ENCODE data around the gene GLB1L2. TPM values are rescaled to one million over a fixed set of nuclear protein-coding genes. Genes with fewer than 3 reads are reported as not detected.
A peak's percentile ranks its signal among the peaks of the same experiment; 100 is the strongest.

The GLB1L2 gene
- total RNA-seq, 1 experiment from 2014 or later: 27.1 TPM

GRCh38 chr11:134380229-134380628, 48.4 kb downstream of the GLB1L2 start:
- no peaks in the 10 kb centered on the region for H4K20me1 ChIP-seq (ENCODE audit: insufficient read depth)
- no peaks in the 10 kb centered on the region for H3K4me1 ChIP-seq (ENCODE audit: control insufficient read depth in 1 of 2, insufficient read depth in 2 of 2, low read length in 2 of 2)
- no peak overlapping the region for H2AFZ ChIP-seq (ENCODE audit: low read depth, low read length, poor library complexity, severe bottlenecking)
- no peak overlapping the region for H3K27ac ChIP-seq (ENCODE audit: low read depth, low read length)
- H3K4me3 ChIP-seq (replicated peaks in 1 of 2; ENCODE audit: low read depth in 1 of 2, low read length in 2 of 2): no peak overlapping the region
- H3K9ac ChIP-seq (ENCODE audit: low read length): no peak overlapping the region
- no peaks in the 10 kb centered on the region for H3K79me2 ChIP-seq (ENCODE audit: insufficient read depth, low read length)
- DNase-seq (ENCODE audit: low read depth, low spot score) (no peak), ATAC-seq (no peak)
- RAD21 ChIA-PET (ENCODE audit: low non-redundant PET in 1 of 2, low total read pairs in 2 of 2, uncharacterized antibody in 2 of 2, unreplicated experiment in 2 of 2): no interaction called here
- intact Hi-C loops (cut with micrococcal nuclease): no loop called here
- no peaks in the 10 kb centered on the region for H3K9me3 ChIP-seq (ENCODE audit: control insufficient read depth in 1 of 2, insufficient read depth in 1 of 2, low read depth in 1 of 2, low read length in 2 of 2)
- no TSS peak for BruUV-seq (replicated peaks)
- no peaks in the 10 kb centered on the region for H3K36me3 ChIP-seq (ENCODE audit: control insufficient read depth in 1 of 2, insufficient read depth in 2 of 2, low read length in 2 of 2)
- no peaks in the 10 kb centered on the region for H3K27me3 ChIP-seq (ENCODE audit: insufficient read depth, low read length)
- CTCF ChIA-PET: no interaction called here
- POLR2A ChIA-PET: no interaction called here
- no peaks in the 10 kb centered on the region for H3K9me2 ChIP-seq (ENCODE audit: insufficient read depth)
- H3K4me2 ChIP-seq (ENCODE audit: low read length): no peak overlapping the region
- no peak for TF ChIP-seq MAX (IDR thresholded peaks at IDR 0.05)
- no peak for TF ChIP-seq ZNF274 (IDR thresholded peaks at IDR 0.05; ENCODE audit: low read depth, low read length)
- TF ChIP-seq FOSL1 (IDR thresholded peaks at IDR 0.05; ENCODE audit: low read depth): no peak
- TF ChIP-seq RAD21 (IDR thresholded peaks at IDR 0.05; ENCODE audit: low read depth): no peak
- no peak for TF ChIP-seq EZH2phosphoT487 (IDR thresholded peaks at IDR 0.05; ENCODE audit: borderline replicate concordance)
- no peak for TF ChIP-seq SP1 (IDR thresholded peaks at IDR 0.05; ENCODE audit: low read depth)
- TF ChIP-seq CTCF (IDR thresholded peaks at IDR 0.05 in 2 of 3, conservative IDR thresholded peaks at IDR 0.05 in 1 of 3; ENCODE audit: borderline replicate concordance in 1 of 3, insufficient read depth in 1 of 3, low read depth in 2 of 3, low read length in 2 of 3): no peak
- TF ChIP-seq EZH2 (IDR thresholded peaks at IDR 0.05): no peak
- TF ChIP-seq ZFX (IDR thresholded peaks at IDR 0.05): no peak

GRCh38 chr11:134380785-134381184, 49.0 kb downstream of the GLB1L2 start:
- Histone ChIP-seq H3K36me3 (ENCODE audit: control insufficient read depth in 1 of 2, insufficient read depth in 2 of 2, low read length in 2 of 2) (no peaks in the 10 kb centered on the region), H4K20me1 (ENCODE audit: insufficient read depth) (no peaks in the 10 kb centered on the region), H3K9ac (ENCODE audit: low read length) (no peak overlapping the region), H2AFZ (ENCODE audit: low read depth, low read length, poor library complexity, severe bottlenecking) (no peak overlapping the region), H3K9me2 (ENCODE audit: insufficient read depth) (no peaks in the 10 kb centered on the region), H3K4me2 (ENCODE audit: low read length) (no peak overlapping the region), H3K4me1 (ENCODE audit: control insufficient read depth in 1 of 2, insufficient read depth in 2 of 2, low read length in 2 of 2) (no peaks in the 10 kb centered on the region), H3K79me2 (ENCODE audit: insufficient read depth, low read length) (no peaks in the 10 kb centered on the region), H3K9me3 (ENCODE audit: control insufficient read depth in 1 of 2, insufficient read depth in 1 of 2, low read depth in 1 of 2, low read length in 2 of 2) (no peaks in the 10 kb centered on the region), H3K27ac (ENCODE audit: low read depth, low read length) (no peak overlapping the region), H3K27me3 (ENCODE audit: insufficient read depth, low read length) (no peaks in the 10 kb centered on the region), H3K4me3 (replicated peaks in 1 of 2; ENCODE audit: low read depth in 1 of 2, low read length in 2 of 2) (no peak overlapping the region)
- ChIA-PET CTCF (no interaction called here), RAD21 (ENCODE audit: low non-redundant PET in 1 of 2, low total read pairs in 2 of 2, uncharacterized antibody in 2 of 2, unreplicated experiment in 2 of 2) (no interaction called here), POLR2A (no interaction called here)
- intact Hi-C loops (cut with micrococcal nuclease): no loop called here
- DNase-seq (ENCODE audit: low read depth, low spot score) (no peak), ATAC-seq (peak; percentile 25; the same call in 1 of the 2 replicates)
- TF ChIP-seq JUND (IDR thresholded peaks at IDR 0.05) (no peak), RAD21 (IDR thresholded peaks at IDR 0.05; ENCODE audit: low read depth) (peak; percentile 9; the same call in 1 of the 2 replicates)
- no TSS peak for BruUV-seq (replicated peaks)

Data from HCT116 (cell line).